ENCODE results near the gene ABHD17A. TPM values are rescaled to one million over a fixed set of nuclear protein-coding genes. Genes with fewer than 3 reads are reported as not detected.

The ABHD17A gene
- total RNA-seq, 1 experiment from 2014 or later = 102 TPM

DNA sequence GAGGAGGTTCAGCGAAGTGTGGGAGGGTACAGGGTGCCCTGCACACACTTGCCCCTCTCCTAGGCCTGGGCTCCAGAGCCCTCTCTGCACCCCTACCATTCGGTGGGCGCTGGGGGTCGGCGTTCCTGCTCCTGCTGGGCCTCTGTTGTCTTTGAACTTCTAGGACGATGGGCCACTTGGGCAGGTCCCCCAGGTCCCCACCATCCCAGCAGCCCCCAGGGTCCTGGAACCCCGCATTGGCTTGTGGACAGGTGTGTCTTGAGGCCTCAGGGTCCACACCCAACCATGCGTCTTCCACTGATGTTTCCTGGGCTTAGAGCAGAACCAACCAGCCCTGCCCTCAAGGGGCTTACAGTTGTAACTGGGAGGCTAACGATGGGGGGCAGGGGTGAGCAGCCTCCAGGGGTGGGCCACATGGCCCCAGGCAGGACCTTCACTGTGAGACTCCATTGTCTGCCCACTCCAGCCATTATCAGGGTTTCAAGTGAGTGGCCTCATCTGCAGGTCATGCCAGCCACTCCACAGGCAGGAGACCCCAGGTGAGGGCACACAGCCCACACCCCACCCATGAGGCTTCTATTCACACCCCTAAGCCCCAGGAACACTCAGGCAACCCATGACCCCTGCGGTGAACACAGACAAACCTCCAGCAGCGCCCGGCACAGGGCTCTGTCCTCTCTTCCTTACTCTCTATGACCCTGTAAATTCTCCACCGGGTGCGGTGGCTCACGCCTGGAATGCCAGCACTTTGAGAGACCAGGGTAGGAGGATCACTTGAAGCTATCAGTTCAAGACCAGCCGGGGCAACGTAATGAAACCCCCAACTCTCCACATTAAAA is 19.9 kb downstream of the ABHD17A start:
- Histone ChIP-seq H3K27me3 (ENCODE audit: low read length) (no peaks in the 10 kb centered on the region), H3K79me2 (ENCODE audit: low read length) (peaks cover 23% of the 10 kb centered on the region), H3K4me2 (ENCODE audit: low read length) (peak overlapping the region; percentile 95), H3F3A (ENCODE audit: low read length, unreplicated experiment) (no peaks in the 10 kb centered on the region), H3K4me1 (ENCODE audit: insufficient read depth, low read length) (peaks cover 6% of the 10 kb centered on the region; the same call in 1 of the 2 replicates), H2AFZ (ENCODE audit: low read length) (no peak overlapping the region), H4K20me1 (ENCODE audit: low read length) (peaks cover 21% of the 10 kb centered on the region), H3K9me3 (ENCODE audit: low read length) (no peaks in the 10 kb centered on the region), H3K4me3 (ENCODE audit: low read length) (peak overlapping the region; percentile 75; the same call in 1 of the 2 replicates), H3K9ac (ENCODE audit: low read length) (peak overlapping the region; percentile 97), H3K36me3 (ENCODE audit: low read depth, low read length) (no peaks in the 10 kb centered on the region), H3K9me2 (replicated peaks; ENCODE audit: low read length) (no peaks in the 10 kb centered on the region), H3K27ac (ENCODE audit: low read length) (no peak overlapping the region)
- TF ChIP-seq EZH2 (IDR thresholded peaks at IDR 0.05; ENCODE audit: low read length, unreplicated experiment) (no peak), EZH2phosphoT487 (IDR thresholded peaks at IDR 0.05; ENCODE audit: borderline replicate concordance, low read length) (no peak)
- TF ChIP-seq, protein P1, sequence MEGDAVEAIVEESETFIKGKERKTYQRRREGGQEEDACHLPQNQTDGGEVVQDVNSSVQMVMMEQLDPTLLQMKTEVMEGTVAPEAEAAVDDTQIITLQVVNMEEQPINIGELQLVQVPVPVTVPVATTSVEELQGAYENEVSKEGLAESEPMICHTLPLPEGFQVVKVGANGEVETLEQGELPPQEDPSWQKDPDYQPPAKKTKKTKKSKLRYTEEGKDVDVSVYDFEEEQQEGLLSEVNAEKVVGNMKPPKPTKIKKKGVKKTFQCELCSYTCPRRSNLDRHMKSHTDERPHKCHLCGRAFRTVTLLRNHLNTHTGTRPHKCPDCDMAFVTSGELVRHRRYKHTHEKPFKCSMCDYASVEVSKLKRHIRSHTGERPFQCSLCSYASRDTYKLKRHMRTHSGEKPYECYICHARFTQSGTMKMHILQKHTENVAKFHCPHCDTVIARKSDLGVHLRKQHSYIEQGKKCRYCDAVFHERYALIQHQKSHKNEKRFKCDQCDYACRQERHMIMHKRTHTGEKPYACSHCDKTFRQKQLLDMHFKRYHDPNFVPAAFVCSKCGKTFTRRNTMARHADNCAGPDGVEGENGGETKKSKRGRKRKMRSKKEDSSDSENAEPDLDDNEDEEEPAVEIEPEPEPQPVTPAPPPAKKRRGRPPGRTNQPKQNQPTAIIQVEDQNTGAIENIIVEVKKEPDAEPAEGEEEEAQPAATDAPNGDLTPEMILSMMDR (conservative IDR thresholded peaks at IDR 0.05; ENCODE audit: low read depth, low read length) = no peak
- POLR2A ChIA-PET (ENCODE audit: unreplicated experiment) = interaction anchor here (0.5 kb wide), 1 partner anchor 552 kb away, joined by 6 read pairs; no protein-coding TSS in a partner anchor
- CTCF ChIA-PET = interaction anchor here (1.1 kb wide), 1 partner anchor 10 kb away, joined by 5 read pairs; no protein-coding TSS in a partner anchor
- BruUV-seq (replicated peaks) = no TSS peak
- ATAC-seq (no peak), DNase-seq (no peak)
- intact Hi-C loops (cut with micrococcal nuclease) = no loop called here

DNA sequence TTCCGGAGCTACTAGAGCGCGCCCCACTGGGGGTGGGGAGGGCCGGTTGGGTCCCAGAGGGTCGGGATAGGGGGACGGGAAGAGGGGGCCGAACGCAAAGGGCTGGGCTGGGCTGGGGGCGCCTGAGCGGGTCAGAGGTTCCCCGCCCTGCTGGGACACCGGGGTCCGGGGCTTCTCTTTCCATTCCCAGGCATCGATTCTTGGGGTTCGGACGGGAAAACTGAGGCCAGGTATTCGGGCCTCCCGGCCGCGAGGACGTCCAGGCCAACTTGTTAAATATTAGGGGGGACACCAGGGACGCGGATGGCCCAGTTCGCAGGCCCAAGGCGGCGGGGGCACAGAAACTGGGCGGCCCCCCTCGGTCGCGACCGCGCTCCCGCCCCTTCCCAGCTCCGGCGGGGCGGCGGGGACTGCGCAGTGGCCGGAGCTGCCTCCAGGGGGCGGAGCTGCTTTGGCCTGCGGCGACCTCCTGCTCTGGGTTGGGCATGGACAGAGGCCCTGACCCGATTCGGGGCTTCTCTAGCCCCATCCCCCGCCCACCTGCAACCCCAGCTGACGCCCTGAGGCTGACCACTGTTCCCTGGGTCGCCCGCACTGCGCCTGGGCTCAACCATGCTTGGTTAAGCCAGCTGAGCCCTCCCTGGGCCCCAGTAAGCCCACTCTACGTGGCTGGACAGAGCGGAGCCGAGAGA is 20.7 kb downstream of the ABHD17A start:
- BruUV-seq (replicated peaks) = TSS peak; percentile 73
- peaks cover 10% of the 10 kb centered on the region; the same call in 1 of the 2 replicates for H3K4me1 ChIP-seq (ENCODE audit: insufficient read depth, low read length)
- ChIA-PET CTCF (interaction anchor here (0.6 to 1.1 kb wide), 3 partner anchors 10 to 65 kb away, joined by 3 to 5 read pairs (median 3); no protein-coding TSS in a partner anchor), POLR2A (ENCODE audit: unreplicated experiment) (interaction anchor here (0.5 kb wide), 1 partner anchor 552 kb away, joined by 6 read pairs; no protein-coding TSS in a partner anchor)
- no peaks in the 10 kb centered on the region for H3K9me2 ChIP-seq (replicated peaks; ENCODE audit: low read length)
- peak overlapping the region; percentile 76 for H2AFZ ChIP-seq (ENCODE audit: low read length)
- H3K9me3 ChIP-seq (ENCODE audit: low read length) = no peaks in the 10 kb centered on the region
- peaks cover 26% of the 10 kb centered on the region for H4K20me1 ChIP-seq (ENCODE audit: low read length)
- TF ChIP-seq EZH2phosphoT487 (IDR thresholded peaks at IDR 0.05; ENCODE audit: borderline replicate concordance, low read length) (no peak), EZH2 (IDR thresholded peaks at IDR 0.05; ENCODE audit: low read length, unreplicated experiment) (no peak)
- TF ChIP-seq, protein P1 (conservative IDR thresholded peaks at IDR 0.05; ENCODE audit: low read depth, low read length) = peak; percentile 57
- H3K79me2 ChIP-seq (ENCODE audit: low read length) = peaks cover 30% of the 10 kb centered on the region
- intact Hi-C loops (cut with micrococcal nuclease) = no loop called here
- peak overlapping the region; percentile 80 for H3K27ac ChIP-seq (ENCODE audit: low read length)
- ATAC-seq (peak; percentile 54), DNase-seq (peak; percentile 44)
- no peaks in the 10 kb centered on the region for H3K36me3 ChIP-seq (ENCODE audit: low read depth, low read length)
- H3F3A ChIP-seq (ENCODE audit: low read length, unreplicated experiment) = no peaks in the 10 kb centered on the region
- no peaks in the 10 kb centered on the region for H3K27me3 ChIP-seq (ENCODE audit: low read length)
- peak overlapping the region; percentile 75 for H3K4me3 ChIP-seq (ENCODE audit: low read length)
- peak overlapping the region; percentile 95 for H3K4me2 ChIP-seq (ENCODE audit: low read length)
- H3K9ac ChIP-seq (ENCODE audit: low read length) = peak overlapping the region; percentile 97

Measured in PC-3 (cell line).